HCT116 (cell line): ENCODE data around the gene SCARB1. TPM values are rescaled to one million over a fixed set of nuclear protein-coding genes. Genes with fewer than 3 reads are reported as not detected.

Experiments used
- ATAC-seq: fragments of 200-7000 bp; cut with Tn5 transposase; 2 replicates; pipeline ENCODE4 v1.9.1; 2020; ENCODE audit warnings: mild to moderate bottlenecking, moderate library complexity
- BruUV-seq: library from RNA; stranded (reverse); fragments of 400-500 nt; replicated peaks from 2 replicates; lab custom pipeline; 2021; lab: Mats Ljungman, UMichigan
- CTCF ChIA-PET: fragments of 300-600 bp; sonication (Branson Sonifier 250); formaldehyde crosslinking; loops from one replicate; lab custom pipeline; 2021; ENCODE audit warnings: antibody characterized with exemption; lab: Charles Lee
- POLR2A ChIA-PET: fragments of 300-600, 350-600 bp; sonication (Branson Sonifier 250); formaldehyde crosslinking; loops from one replicate; lab custom pipeline; 2021; ENCODE audit warnings: antibody characterized with exemption; lab: Charles Lee
- RAD21 ChIA-PET, 2 experiments: fragments of 300-600 bp; sonication (Branson Sonifier 250); formaldehyde crosslinking; loops; one replicate each; lab custom pipeline; 2023; ENCODE audit warnings: low total read pairs in 2 of 2; ENCODE audit not compliant: uncharacterized antibody in 2 of 2, unreplicated experiment in 2 of 2, low non-redundant PET in 1 of 2; lab: Charles Lee
- DNase-seq: peaks from one replicate; pipeline ENCODE4 v3.0.0-alpha.2; 2010; ENCODE audit warnings: low read depth, low spot score
- H2AFZ ChIP-seq: fragments of 200-600 bp; shearing (Covaris generic), sonication (generic); 2 replicates; pipeline ENCODE4 v1.6.1; 2017; ENCODE audit warnings: low read depth, mixed run types, mixed read lengths, antibody characterized with exemption, low read length; ENCODE audit not compliant: poor library complexity, severe bottlenecking
- H3K27ac ChIP-seq: 2 replicates; pipeline ENCODE4 v1.5.1; 2012; ENCODE audit warnings: low read depth, low read length
- H3K27me3 ChIP-seq: fragments of 200-600 bp; sonication (generic); 2 replicates; pipeline ENCODE4 v1.6.1; 2016; ENCODE audit warnings: mixed run types, low read length, mixed read lengths; ENCODE audit not compliant: insufficient read depth
- H3K36me3 ChIP-seq, 2 experiments: fragments of 200-500 bp in 1 of 2; fragments of 200-600 bp in 1 of 2; sonication (Bioruptor generic) in 1 of 2; sonication (generic) in 1 of 2; 2 replicates each; pipeline versions ENCODE4 v1.5.1 to v1.6.1; 2014 to 2016; ENCODE audit warnings: low read length in 2 of 2, inconsistent platforms in 1 of 2, mixed read lengths in 1 of 2, mixed run types in 1 of 2; ENCODE audit not compliant: insufficient read depth in 2 of 2, control insufficient read depth in 1 of 2
- H3K4me1 ChIP-seq, 2 experiments: fragments of 200-600 bp in 1 of 2; sonication (generic) in 1 of 2; 2 replicates each; pipeline versions ENCODE4 v1.5.1 to v1.6.1; 2012 to 2017; ENCODE audit warnings: low read length in 2 of 2, inconsistent platforms in 1 of 2, mild to moderate bottlenecking in 1 of 2, mixed read lengths in 1 of 2, mixed run types in 1 of 2, moderate library complexity in 1 of 2; ENCODE audit not compliant: insufficient read depth in 2 of 2, control insufficient read depth in 1 of 2
- H3K4me2 ChIP-seq: fragments of 200-600 bp; sonication (generic); 2 replicates; pipeline ENCODE4 v1.6.1; 2017; ENCODE audit warnings: mixed run types, low read length, mixed read lengths
- H3K4me3 ChIP-seq, 2 experiments: fragments of 200-600 bp in 1 of 2; sonication (generic) in 1 of 2; replicated peaks in 1 of 2; 2 replicates each; pipeline ENCODE4 v1.5.1; 2011 to 2016; ENCODE audit warnings: low read length in 2 of 2, control low read depth in 1 of 2, low read depth in 1 of 2, mild to moderate bottlenecking in 1 of 2, mixed read lengths in 1 of 2, mixed run types in 1 of 2
- H3K79me2 ChIP-seq: fragments of 200-600 bp; sonication (generic); 2 replicates; pipeline ENCODE4 v1.6.1; 2017; ENCODE audit warnings: mild to moderate bottlenecking, mixed run types, low read length, moderate library complexity, mixed read lengths; ENCODE audit not compliant: insufficient read depth
- H3K9ac ChIP-seq: fragments of 200-600 bp; sonication (generic); 2 replicates; pipeline ENCODE4 v1.6.1; 2016; ENCODE audit warnings: low read length, mixed read lengths
- H3K9me2 ChIP-seq: fragments of 200-600 bp; sonication (generic), shearing (Covaris generic); 2 replicates; pipeline ENCODE4 v1.6.1; 2017; ENCODE audit warnings: mixed run types, mild to moderate bottlenecking, moderate library complexity; ENCODE audit not compliant: insufficient read depth
- H3K9me3 ChIP-seq, 2 experiments: fragments of 200-500 bp in 1 of 2; fragments of 200-600 bp in 1 of 2; sonication (Bioruptor generic) in 1 of 2; sonication (generic) in 1 of 2; 2 replicates each; pipeline ENCODE4 v1.6.1; 2014 to 2017; ENCODE audit warnings: low read length in 2 of 2, mixed read lengths in 2 of 2, inconsistent platforms in 1 of 2, low read depth in 1 of 2, mild to moderate bottlenecking in 1 of 2, mixed run types in 1 of 2, moderate library complexity in 1 of 2; ENCODE audit not compliant: control insufficient read depth in 1 of 2, insufficient read depth in 1 of 2
- H4K20me1 ChIP-seq: fragments of 200-600 bp; sonication (generic), shearing (Covaris generic); 2 replicates; pipeline ENCODE4 v1.6.1; 2017; ENCODE audit warnings: mixed run types, mild to moderate bottlenecking, moderate library complexity; ENCODE audit not compliant: insufficient read depth
- CEBPB ChIP-seq: IDR thresholded peaks from 2 replicates; pipeline ENCODE4 v1.6.1; 2012; ENCODE audit warnings: low read depth
- EZH2 ChIP-seq: fragments of 200-600 bp; sonication (generic); IDR thresholded peaks from 2 replicates; pipeline ENCODE4 v1.6.1; 2017; ENCODE audit warnings: antibody characterized with exemption, mixed run types
- EZH2phosphoT487 ChIP-seq: fragments of 200-600 bp; IDR thresholded peaks from 2 replicates; pipeline ENCODE4 v1.6.1; 2018; ENCODE audit warnings: antibody characterized with exemption, borderline replicate concordance
- FOSL1 ChIP-seq: IDR thresholded peaks from 2 replicates; pipeline ENCODE4 v1.6.1; 2012; ENCODE audit warnings: low read depth
- JUND ChIP-seq: IDR thresholded peaks from 2 replicates; pipeline ENCODE4 v1.6.1; 2012
- SP1 ChIP-seq: IDR thresholded peaks from 2 replicates; pipeline ENCODE4 v1.6.1; 2012; ENCODE audit warnings: low read depth
- ZFX ChIP-seq: fragments of 450-650 bp; IDR thresholded peaks from 2 replicates; pipeline ENCODE4 v1.6.1; 2017
- intact Hi-C: fragments of 100-400 bp; cut with micrococcal nuclease; formaldehyde crosslinking; loops from 2 replicates; pipeline ENCODE4 v1.10.0; 2022
- total RNA-seq: library from RNA; stranded (reverse); gene quantifications from one replicate; pipeline ENCODE4 v1.2.1, GENCODE V29; 2021; ENCODE audit not compliant: unreplicated experiment

The SCARB1 gene
- total RNA-seq, 1 experiment from 2014 or later = 95.5 TPM

GRCh38 chr12:124828264-124829007 lies 35.2 kb downstream of the SCARB1 start:
- H3K4me2 ChIP-seq = peak overlapping the region; percentile 70
- DNase-seq (no peak), ATAC-seq (peak; percentile 39)
- peaks cover 0 to 8% of the 10 kb centered on the region in 2 experiments; a peak in 1 of 4 replicates for H3K36me3 ChIP-seq
- peaks cover 0 to 8% of the 10 kb centered on the region in 2 experiments; a peak in 1 of 4 replicates for H3K9me3 ChIP-seq
- peak overlapping the region; percentile 25 for H3K9ac ChIP-seq
- TF ChIP-seq SP1 = 0 out of 2 replicates have a peak, but pooled peaks have one; percentile 6
- no peak for TF ChIP-seq JUND
- TF ChIP-seq ZFX = peak; percentile 25; the same call in 1 of the 2 replicates
- TF ChIP-seq CEBPB = no peak
- TF ChIP-seq FOSL1 = no peak
- no peak for TF ChIP-seq EZH2phosphoT487
- H2AFZ ChIP-seq = no peak overlapping the region
- ChIA-PET POLR2A (no interaction called here), CTCF (no interaction called here), RAD21 (interaction anchor here in 1 of 2 experiments (0.6 kb wide), 1 partner anchor 59 kb away, joined by 4 read pairs; no protein-coding TSS in a partner anchor)
- no peaks in the 10 kb centered on the region for H4K20me1 ChIP-seq
- H3K4me3 ChIP-seq = peak overlapping the region in 1 of 2 experiments; percentile 32; a peak in 1 of 4 replicates
- peaks cover 41 to 64% of the 10 kb centered on the region in 2 experiments for H3K4me1 ChIP-seq
- no peaks in the 10 kb centered on the region for H3K9me2 ChIP-seq
- H3K27me3 ChIP-seq = no peaks in the 10 kb centered on the region
- H3K79me2 ChIP-seq = peaks cover 78% of the 10 kb centered on the region
- BruUV-seq = no TSS peak
- H3K27ac ChIP-seq = peak overlapping the region; percentile 63
- intact Hi-C loops = loop anchor here (5.0 kb wide), 1 partner anchor 69 kb away; no protein-coding TSS in a partner anchor

- no peak overlapping the region for H3K9ac ChIP-seq
- no peak overlapping the region for H3K4me3 ChIP-seq
- intact Hi-C loops = loop anchor here (5.0 kb wide), 1 partner anchor 70 kb away; no protein-coding TSS in a partner anchor
- no peak for ATAC-seq
- BruUV-seq = no TSS peak
- H3K4me2 ChIP-seq = no peak overlapping the region
- H3K27ac ChIP-seq = peak overlapping the region; percentile 63
- TF ChIP-seq EZH2 = no peak
- H4K20me1 ChIP-seq = no peaks in the 10 kb centered on the region
- ChIA-PET RAD21 (interaction anchor here in 1 of 2 experiments (0.6 kb wide), 1 partner anchor 58 kb away, joined by 4 read pairs; no protein-coding TSS in a partner anchor), CTCF (no interaction called here), POLR2A (no interaction called here)
- no peak for DNase-seq
- no peaks in the 10 kb centered on the region for H3K9me2 ChIP-seq
- H2AFZ ChIP-seq = no peak overlapping the region
- peaks cover 77% of the 10 kb centered on the region for H3K79me2 ChIP-seq
- H3K9me3 ChIP-seq = peaks cover 0 to 8% of the 10 kb centered on the region in 2 experiments; a peak in 1 of 4 replicates
- peaks cover 0 to 8% of the 10 kb centered on the region in 2 experiments; a peak in 1 of 4 replicates for H3K36me3 ChIP-seq
- no peaks in the 10 kb centered on the region for H3K27me3 ChIP-seq
- H3K4me1 ChIP-seq = peaks cover 37 to 56% of the 10 kb centered on the region in 2 experiments
These were observed 36.0 kb downstream of the SCARB1 start for GRCh38 chr12:124827588-124828184.
